Central memory CD8-positive, alpha-beta T cell (primary cell): ENCODE results near the gene BSND.

Experiments used
- ATAC-seq: fragments of 150-1000 bp; cut with Tn5 transposase; replicated peaks from 2 replicates; pipeline ENCODE4 v1.10.0; 2022; ENCODE audit warnings: mild to moderate bottlenecking, moderate FRiP score, moderate number of reproducible peaks; ENCODE audit not compliant: poor library complexity, severe bottlenecking; ENCODE audit errors: extremely low read depth
- DNase-seq, 2 donors: peaks; one replicate each; pipeline ENCODE4 v3.0.0; 2021; ENCODE audit warnings: low spot score in 2 of 2
- H3K27ac Mint-ChIP-seq: one replicate; pipeline ENCODE4 v1.8.0; 2022; ENCODE audit warnings: low read depth, mild to moderate bottlenecking, moderate library complexity, mixed read lengths
- H3K27me3 Mint-ChIP-seq: one replicate; pipeline ENCODE4 v1.8.0; 2022; ENCODE audit warnings: mixed read lengths
- H3K36me3 Mint-ChIP-seq: one replicate; pipeline ENCODE4 v1.8.0; 2022; ENCODE audit warnings: mild to moderate bottlenecking, moderate library complexity, mixed read lengths; ENCODE audit not compliant: insufficient read depth
- H3K4me1 Mint-ChIP-seq: one replicate; pipeline ENCODE4 v1.8.0; 2022; ENCODE audit warnings: mixed read lengths
- H3K4me3 Mint-ChIP-seq: one replicate; pipeline ENCODE4 v1.8.0; 2022; ENCODE audit warnings: mild to moderate bottlenecking, moderate library complexity, mixed read lengths
- H3K9me3 Mint-ChIP-seq: one replicate; pipeline ENCODE4 v1.8.0; 2022; ENCODE audit warnings: mixed read lengths

Gene BSND

GRCh38 chr1:54979327-54979891 lies 19.3 kb upstream of the BSND start:
- no peak for DNase-seq
- Mint-ChIP-seq H3K27ac (no peak overlapping the region), H3K27me3 (peaks cover 63% of the 10 kb centered on the region), H3K36me3 (no peaks in the 10 kb centered on the region), H3K9me3 (no peaks in the 10 kb centered on the region), H3K4me1 (no peaks in the 10 kb centered on the region), H3K4me3 (no peak overlapping the region)
- ATAC-seq = no peak

GRCh38 chr1:54980046-54980527 lies 18.6 kb upstream of the BSND start:
- Mint-ChIP-seq H3K27me3 (peaks cover 61% of the 10 kb centered on the region), H3K4me1 (no peaks in the 10 kb centered on the region), H3K9me3 (no peaks in the 10 kb centered on the region), H3K36me3 (no peaks in the 10 kb centered on the region), H3K4me3 (no peak overlapping the region), H3K27ac (no peak overlapping the region)
- DNase-seq (no peak), ATAC-seq (no peak)

- H3K9me3 Mint-ChIP-seq = no peaks in the 10 kb centered on the region
- H3K27me3 Mint-ChIP-seq = peaks cover 55% of the 10 kb centered on the region
- no peak within 1 kb of the TSS for H3K4me3 Mint-ChIP-seq
- DNase-seq (no peak), ATAC-seq (no peak)
- H3K27ac Mint-ChIP-seq = no peak within 1 kb of the TSS
- H3K4me1 Mint-ChIP-seq = no peaks in the 10 kb centered on the region
- H3K36me3 Mint-ChIP-seq = no peaks in the 10 kb centered on the region
These were observed 18.0 kb upstream of the BSND start, which contains the start of gene TMEM61 for GRCh38 chr1:54980528-54981241. TSS of gene TMEM61 (plus strand) at chr1:54980628. CDS start at chr1:54981066, 438 bp downstream.

- Mint-ChIP-seq H3K36me3 (no peaks in the 10 kb centered on the region), H3K9me3 (no peaks in the 10 kb centered on the region), H3K4me1 (no peaks in the 10 kb centered on the region), H3K27ac (no peak overlapping the region), H3K4me3 (no peak overlapping the region), H3K27me3 (peaks cover 53% of the 10 kb centered on the region)
- DNase-seq (no peak), ATAC-seq (no peak)
These were observed 17.3 kb upstream of the BSND start for GRCh38 chr1:54981466-54981865.

GRCh38 chr1:54982739-54983138 lies 16.0 kb upstream of the BSND start:
- H3K4me3 Mint-ChIP-seq = no peak overlapping the region
- H3K27ac Mint-ChIP-seq = no peak overlapping the region
- ATAC-seq = no peak
- DNase-seq = no peak
- H3K9me3 Mint-ChIP-seq = no peaks in the 10 kb centered on the region
- no peaks in the 10 kb centered on the region for H3K4me1 Mint-ChIP-seq
- no peaks in the 10 kb centered on the region for H3K36me3 Mint-ChIP-seq
- peaks cover 50% of the 10 kb centered on the region for H3K27me3 Mint-ChIP-seq

GRCh38 chr1:54984131-54984842 lies 14.4 kb upstream of the BSND start:
- H3K9me3 Mint-ChIP-seq = no peaks in the 10 kb centered on the region
- no peak for ATAC-seq
- DNase-seq = no peak
- H3K4me3 Mint-ChIP-seq = no peak overlapping the region
- H3K36me3 Mint-ChIP-seq = no peaks in the 10 kb centered on the region
- H3K4me1 Mint-ChIP-seq = no peaks in the 10 kb centered on the region
- peaks cover 42% of the 10 kb centered on the region for H3K27me3 Mint-ChIP-seq
- no peak overlapping the region for H3K27ac Mint-ChIP-seq

- no peak overlapping the region for H3K27ac Mint-ChIP-seq
- no peaks in the 10 kb centered on the region for H3K4me1 Mint-ChIP-seq
- peaks cover 32% of the 10 kb centered on the region for H3K27me3 Mint-ChIP-seq
- no peak for DNase-seq
- H3K9me3 Mint-ChIP-seq = no peaks in the 10 kb centered on the region
- no peak for ATAC-seq
- H3K36me3 Mint-ChIP-seq = no peaks in the 10 kb centered on the region
- no peak overlapping the region for H3K4me3 Mint-ChIP-seq
These were observed 13.2 kb upstream of the BSND start for GRCh38 chr1:54985556-54985955.

GRCh38 chr1:54986025-54986424 lies 12.7 kb upstream of the BSND start:
- Mint-ChIP-seq H3K9me3 (no peaks in the 10 kb centered on the region), H3K4me1 (no peaks in the 10 kb centered on the region), H3K27me3 (peaks cover 29% of the 10 kb centered on the region), H3K4me3 (no peak overlapping the region), H3K36me3 (no peaks in the 10 kb centered on the region), H3K27ac (no peak overlapping the region)
- no peak for ATAC-seq
- DNase-seq = no peak

GRCh38 chr1:54986533-54986932 lies 12.2 kb upstream of the BSND start:
- ATAC-seq (no peak), DNase-seq (no peak)
- Mint-ChIP-seq H3K4me3 (no peak overlapping the region), H3K27me3 (peaks cover 24% of the 10 kb centered on the region), H3K4me1 (no peaks in the 10 kb centered on the region), H3K9me3 (no peaks in the 10 kb centered on the region), H3K36me3 (no peaks in the 10 kb centered on the region), H3K27ac (no peak overlapping the region)

GRCh38 chr1:54987427-54987826 lies 11.3 kb upstream of the BSND start:
- no peak for ATAC-seq
- Mint-ChIP-seq H3K4me3 (no peak overlapping the region), H3K36me3 (no peaks in the 10 kb centered on the region), H3K9me3 (no peaks in the 10 kb centered on the region), H3K4me1 (no peaks in the 10 kb centered on the region), H3K27me3 (peaks cover 15% of the 10 kb centered on the region), H3K27ac (no peak overlapping the region)
- DNase-seq = no peak

GRCh38 chr1:54987919-54988705 lies 10.6 kb upstream of the BSND start:
- H3K4me3 Mint-ChIP-seq = no peak overlapping the region
- no peak for ATAC-seq
- H3K36me3 Mint-ChIP-seq = no peaks in the 10 kb centered on the region
- no peaks in the 10 kb centered on the region for H3K9me3 Mint-ChIP-seq
- H3K27me3 Mint-ChIP-seq = peaks cover 11% of the 10 kb centered on the region
- DNase-seq = no peak
- no peaks in the 10 kb centered on the region for H3K4me1 Mint-ChIP-seq
- no peak overlapping the region for H3K27ac Mint-ChIP-seq

- ATAC-seq (no peak), DNase-seq (no peak)
- Mint-ChIP-seq H3K27ac (peak overlapping the region; percentile 6), H3K4me1 (no peaks in the 10 kb centered on the region), H3K36me3 (no peaks in the 10 kb centered on the region), H3K4me3 (no peak overlapping the region), H3K9me3 (no peaks in the 10 kb centered on the region), H3K27me3 (peaks cover 4% of the 10 kb centered on the region)
These were observed 9.8 kb upstream of the BSND start for GRCh38 chr1:54988975-54989374.
